Measurements from ENCODE around the gene WNT3A. TPM values are rescaled to one million over a fixed set of nuclear protein-coding genes. Genes with fewer than 3 reads are reported as not detected.

Gene WNT3A
- total RNA-seq, 4 donors from 2014 or later = not detected

DNA sequence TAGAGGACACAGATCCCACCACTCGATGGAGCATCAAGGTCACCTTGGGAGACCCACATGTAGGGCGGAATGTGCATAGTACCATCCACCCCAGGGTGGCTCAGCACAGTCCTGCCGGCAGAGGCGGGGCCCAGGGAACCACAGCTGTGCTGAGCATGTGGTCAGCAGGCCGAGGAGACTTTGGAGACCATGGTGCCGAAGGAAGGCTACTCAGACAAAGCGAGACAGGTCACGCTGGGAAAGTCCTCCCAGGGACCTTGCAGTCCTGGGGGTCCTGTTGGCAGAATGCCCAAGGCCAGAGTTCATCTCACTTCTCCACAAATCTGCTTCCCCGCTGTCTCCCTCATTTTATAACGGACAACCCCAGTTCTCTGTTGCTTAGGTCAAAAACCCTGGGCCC is 22.5 kb downstream of the WNT3A start:
- H3K36me3 ChIP-seq = no peaks in the 10 kb centered on the region
- H3K4me3 ChIP-seq = no peak overlapping the region
- H3K27me3 ChIP-seq = peaks cover 0 to 38% (median 0%) of the 10 kb centered on the region in 4 donors
- WGBS = 96% methylated on average over 10 of the region's 10 CpGs
- intact Hi-C loops (cut with DNase I) = no loop called here
- DNase-seq (ENCODE audit: extremely low spot score) = no peak
- TF ChIP-seq POLR2AphosphoS5 (IDR thresholded peaks at IDR 0.05) (no peak), EP300 (IDR thresholded peaks at IDR 0.05) (no peak), POLR2A (IDR thresholded peaks at IDR 0.05; ENCODE audit: low read depth) (no peak)
- TF ChIP-seq, protein P1, sequence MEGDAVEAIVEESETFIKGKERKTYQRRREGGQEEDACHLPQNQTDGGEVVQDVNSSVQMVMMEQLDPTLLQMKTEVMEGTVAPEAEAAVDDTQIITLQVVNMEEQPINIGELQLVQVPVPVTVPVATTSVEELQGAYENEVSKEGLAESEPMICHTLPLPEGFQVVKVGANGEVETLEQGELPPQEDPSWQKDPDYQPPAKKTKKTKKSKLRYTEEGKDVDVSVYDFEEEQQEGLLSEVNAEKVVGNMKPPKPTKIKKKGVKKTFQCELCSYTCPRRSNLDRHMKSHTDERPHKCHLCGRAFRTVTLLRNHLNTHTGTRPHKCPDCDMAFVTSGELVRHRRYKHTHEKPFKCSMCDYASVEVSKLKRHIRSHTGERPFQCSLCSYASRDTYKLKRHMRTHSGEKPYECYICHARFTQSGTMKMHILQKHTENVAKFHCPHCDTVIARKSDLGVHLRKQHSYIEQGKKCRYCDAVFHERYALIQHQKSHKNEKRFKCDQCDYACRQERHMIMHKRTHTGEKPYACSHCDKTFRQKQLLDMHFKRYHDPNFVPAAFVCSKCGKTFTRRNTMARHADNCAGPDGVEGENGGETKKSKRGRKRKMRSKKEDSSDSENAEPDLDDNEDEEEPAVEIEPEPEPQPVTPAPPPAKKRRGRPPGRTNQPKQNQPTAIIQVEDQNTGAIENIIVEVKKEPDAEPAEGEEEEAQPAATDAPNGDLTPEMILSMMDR (IDR thresholded peaks at IDR 0.05) = no peak
- H3K4me1 ChIP-seq = no peaks in the 10 kb centered on the region
- H3K9me3 ChIP-seq = peaks cover 0 to 20% (median 6%) of the 10 kb centered on the region in 4 donors
- no peak overlapping the region for H3K27ac ChIP-seq (replicated peaks in 1 of 4)

DNA sequence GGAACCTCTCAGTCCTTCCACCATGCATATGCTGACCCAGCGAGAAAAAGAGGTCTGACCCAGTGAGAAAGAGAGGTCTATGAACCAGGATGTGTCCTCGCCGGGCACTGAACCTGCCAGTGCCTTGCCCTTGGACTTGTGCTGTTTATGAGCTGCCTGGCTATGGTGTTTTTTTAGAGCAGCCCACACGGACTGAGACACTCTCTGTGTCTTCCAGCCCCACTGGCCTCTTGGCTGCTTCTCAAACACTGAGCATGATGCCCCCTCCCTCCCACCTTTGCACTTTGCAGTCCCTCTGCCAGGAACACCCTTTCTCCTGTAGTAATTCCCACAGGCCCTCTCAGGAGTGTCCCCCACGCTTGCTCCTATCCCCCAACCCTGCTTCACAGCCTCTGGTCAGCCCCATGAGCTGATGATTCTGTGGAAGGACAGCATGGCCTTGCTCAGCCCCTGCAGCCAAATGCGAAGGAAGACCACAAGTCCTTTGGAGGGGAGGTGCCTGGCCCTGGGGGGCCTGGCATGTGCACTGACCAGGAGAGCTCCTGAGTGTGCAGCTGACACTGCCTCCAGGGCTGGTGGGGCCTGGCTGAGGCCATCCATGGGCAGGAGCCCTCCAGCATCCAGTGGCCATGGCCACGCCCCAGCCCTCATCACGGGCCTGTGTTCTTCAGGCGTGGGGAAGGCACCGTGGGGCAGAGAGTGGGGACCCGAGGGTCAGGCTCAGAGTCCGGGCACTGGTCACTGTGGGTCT is 23.8 kb downstream of the WNT3A start:
- Histone ChIP-seq H3K27ac (replicated peaks in 1 of 4) (no peak overlapping the region), H3K4me3 (no peak overlapping the region), H3K27me3 (peaks cover 0 to 47% (median 0%) of the 10 kb centered on the region in 4 donors), H3K36me3 (no peaks in the 10 kb centered on the region), H3K9me3 (peaks cover 0 to 10% (median 6%) of the 10 kb centered on the region in 4 donors), H3K4me1 (no peaks in the 10 kb centered on the region)
- no peak for DNase-seq (ENCODE audit: extremely low spot score)
- 92% methylated on average over 11 of the region's 12 CpGs for WGBS
- intact Hi-C loops (cut with DNase I) = no loop called here
- no peak for TF ChIP-seq POLR2A (IDR thresholded peaks at IDR 0.05; ENCODE audit: low read depth)
- no peak for TF ChIP-seq EP300 (IDR thresholded peaks at IDR 0.05)
- TF ChIP-seq POLR2AphosphoS5 (IDR thresholded peaks at IDR 0.05) = no peak
- TF ChIP-seq, protein P1 (IDR thresholded peaks at IDR 0.05) = no peak

DNA sequence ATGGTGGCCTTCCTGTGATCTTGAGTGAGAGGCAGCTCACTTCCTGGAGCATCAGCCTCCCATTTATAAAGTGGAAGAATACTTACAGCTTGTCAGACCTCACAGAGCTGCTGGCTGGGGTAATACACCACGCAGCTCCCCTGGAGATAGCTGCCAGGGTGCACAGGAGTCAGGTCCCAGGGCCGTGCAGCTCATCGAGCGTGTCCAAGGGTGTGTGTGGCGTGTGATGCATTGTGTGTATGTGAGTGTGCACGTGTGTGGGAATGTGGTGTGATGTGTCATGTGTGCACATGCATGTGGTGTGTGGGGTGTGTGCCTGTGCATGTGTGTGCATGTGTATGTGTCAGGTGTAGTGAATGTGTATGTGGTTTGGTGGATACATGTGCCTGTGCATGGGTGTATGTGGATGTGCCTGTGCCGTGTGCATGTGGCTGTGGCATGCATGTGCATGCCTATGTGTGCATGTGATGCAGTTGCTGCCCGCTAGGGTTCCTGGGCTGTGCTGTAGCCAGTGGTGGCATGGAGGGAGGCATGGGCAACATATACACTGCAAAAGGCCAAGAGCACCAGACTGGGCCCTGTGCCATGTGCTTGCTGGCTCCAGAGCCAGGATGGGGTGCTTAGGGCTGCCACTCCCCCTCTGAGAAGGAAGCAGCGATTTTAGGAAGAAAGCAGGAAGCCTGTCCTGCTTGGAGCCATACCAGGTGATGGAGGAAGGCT is 24.6 kb downstream of the WNT3A start:
- H3K27ac ChIP-seq (replicated peaks in 1 of 4) = no peak overlapping the region
- H3K4me3 ChIP-seq = no peak overlapping the region
- DNase-seq (ENCODE audit: extremely low spot score) = no peak
- H3K27me3 ChIP-seq = peaks cover 0 to 55% (median 1%) of the 10 kb centered on the region in 4 donors
- WGBS = 80% methylated on average over 9 of the region's 9 CpGs
- intact Hi-C loops (cut with DNase I) = no loop called here
- H3K36me3 ChIP-seq = no peaks in the 10 kb centered on the region
- TF ChIP-seq, protein P1 (IDR thresholded peaks at IDR 0.05) = no peak
- TF ChIP-seq POLR2A (IDR thresholded peaks at IDR 0.05; ENCODE audit: low read depth) (no peak), EP300 (IDR thresholded peaks at IDR 0.05) (no peak), POLR2AphosphoS5 (IDR thresholded peaks at IDR 0.05) (no peak)
- no peaks in the 10 kb centered on the region for H3K4me1 ChIP-seq
- peaks cover 0 to 10% (median 6%) of the 10 kb centered on the region in 4 donors for H3K9me3 ChIP-seq

DNA sequence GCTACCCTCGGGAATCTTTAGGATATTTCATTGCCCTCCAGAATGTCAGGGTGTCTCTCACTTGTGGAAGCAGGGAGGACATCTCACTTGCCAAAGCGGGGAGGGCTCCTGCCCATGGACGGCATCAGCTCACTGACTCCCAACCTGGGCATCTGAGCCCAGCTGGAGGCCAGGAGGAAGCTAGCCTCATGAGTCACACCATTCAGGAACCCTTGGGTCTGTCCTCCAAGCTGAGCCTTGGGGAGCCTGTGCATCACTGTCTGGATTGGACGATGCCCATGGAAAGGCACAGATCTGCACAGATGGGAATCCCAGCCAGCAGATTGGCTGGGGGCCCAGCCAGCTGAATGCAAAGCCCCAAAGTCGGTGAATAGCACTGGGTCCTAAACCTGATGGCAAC is 25.2 kb downstream of the WNT3A start:
- WGBS = 82% methylated on average over 4 of the region's 5 CpGs
- intact Hi-C loops (cut with DNase I) = no loop called here
- DNase-seq (ENCODE audit: extremely low spot score) = no peak
- Histone ChIP-seq H3K4me3 (no peak overlapping the region), H3K27me3 (peaks cover 0 to 61% (median 5%) of the 10 kb centered on the region in 4 donors), H3K4me1 (no peaks in the 10 kb centered on the region), H3K36me3 (no peaks in the 10 kb centered on the region), H3K9me3 (peaks cover 0 to 10% (median 6%) of the 10 kb centered on the region in 4 donors), H3K27ac (replicated peaks in 1 of 4) (no peak overlapping the region)
- TF ChIP-seq, protein P1 (IDR thresholded peaks at IDR 0.05) = no peak
- TF ChIP-seq EP300 (IDR thresholded peaks at IDR 0.05) (no peak), POLR2AphosphoS5 (IDR thresholded peaks at IDR 0.05) (no peak), POLR2A (IDR thresholded peaks at IDR 0.05; ENCODE audit: low read depth) (no peak)
